Parathyroid adenoma (tissue), 2 donors: ENCODE data around the gene ANKS1A.

Experiments
- H2AFZ ChIP-seq: fragments of 300-600 bp; sonication (generic); one replicate; pipeline ENCODE4 v1.7.0; 2017; ENCODE audit warnings: antibody characterized with exemption, mild to moderate bottlenecking
- H3K27ac ChIP-seq: fragments of 300-600 bp; sonication (generic); one replicate; pipeline ENCODE4 v1.7.0; 2017
- H3K27me3 ChIP-seq: fragments of 300-600 bp; sonication (generic); one replicate; pipeline ENCODE4 v1.7.0; 2017; ENCODE audit warnings: low read length; ENCODE audit not compliant: control insufficient read depth, insufficient read depth
- H3K36me3 ChIP-seq: fragments of 300-600 bp; sonication (generic); one replicate; pipeline ENCODE4 v1.7.0; 2017; ENCODE audit warnings: low read length; ENCODE audit not compliant: control insufficient read depth, insufficient read depth
- H3K4me1 ChIP-seq: fragments of 300-600 bp; sonication (generic); one replicate; pipeline ENCODE4 v1.7.0; 2017; ENCODE audit warnings: control low read depth
- H3K4me2 ChIP-seq: fragments of 300-600 bp; sonication (generic); one replicate; pipeline ENCODE4 v1.7.0; 2017; ENCODE audit warnings: low read length
- H3K4me3 ChIP-seq: fragments of 300-600 bp; sonication (generic); one replicate; pipeline ENCODE4 v1.7.0; 2017; ENCODE audit warnings: low read depth, low read length
- H3K79me2 ChIP-seq: fragments of 300-600 bp; sonication (generic); one replicate; pipeline ENCODE4 v1.7.0; 2017; ENCODE audit warnings: control low read depth
- H3K9ac ChIP-seq: fragments of 300-600 bp; sonication (generic); one replicate; pipeline ENCODE4 v1.7.0; 2017; ENCODE audit warnings: mild to moderate bottlenecking
- H3K9me3 ChIP-seq: fragments of 300-600 bp; sonication (generic); one replicate; pipeline ENCODE4 v1.7.0; 2017; ENCODE audit warnings: low read length; ENCODE audit not compliant: control insufficient read depth
- CTCF ChIP-seq: fragments of 300-600 bp; sonication (generic); IDR thresholded peaks from one replicate; pipeline ENCODE4 v1.7.0; 2017; ENCODE audit warnings: antibody characterized with exemption, mild to moderate bottlenecking
- donor health status: primary hyperparathyroidism.

ANKS1A gene

GRCh38 chr6:35040398-35040797 is 151.3 kb downstream of the ANKS1A start:
- H3K9me3 ChIP-seq: no peaks in the 10 kb centered on the region
- no peak overlapping the region for H3K27ac ChIP-seq
- no peaks in the 10 kb centered on the region for H3K4me1 ChIP-seq
- peaks cover 5% of the 10 kb centered on the region for H3K79me2 ChIP-seq
- no peaks in the 10 kb centered on the region for H3K27me3 ChIP-seq
- no peak overlapping the region for H2AFZ ChIP-seq
- TF ChIP-seq CTCF: no peak
- H3K36me3 ChIP-seq: no peaks in the 10 kb centered on the region
- H3K4me3 ChIP-seq: no peak overlapping the region
- H3K9ac ChIP-seq: no peak overlapping the region
- no peak overlapping the region for H3K4me2 ChIP-seq

- no peaks in the 10 kb centered on the region for H3K27me3 ChIP-seq
- TF ChIP-seq CTCF: no peak
- H3K4me3 ChIP-seq: no peak overlapping the region
- H3K79me2 ChIP-seq: peaks cover 5% of the 10 kb centered on the region
- no peak overlapping the region for H3K27ac ChIP-seq
- H3K9me3 ChIP-seq: no peaks in the 10 kb centered on the region
- no peak overlapping the region for H3K9ac ChIP-seq
- H3K4me1 ChIP-seq: no peaks in the 10 kb centered on the region
- no peak overlapping the region for H2AFZ ChIP-seq
- no peaks in the 10 kb centered on the region for H3K36me3 ChIP-seq
- no peak overlapping the region for H3K4me2 ChIP-seq
Observed at GRCh38 chr6:35041086-35041861, 152.2 kb downstream of the ANKS1A start.

- no peaks in the 10 kb centered on the region for H3K4me1 ChIP-seq
- H3K4me2 ChIP-seq: no peak overlapping the region
- H3K9ac ChIP-seq: no peak overlapping the region
- H3K27ac ChIP-seq: no peak overlapping the region
- no peak for TF ChIP-seq CTCF
- peaks cover 3% of the 10 kb centered on the region for H3K79me2 ChIP-seq
- H3K9me3 ChIP-seq: no peaks in the 10 kb centered on the region
- no peaks in the 10 kb centered on the region for H3K27me3 ChIP-seq
- H3K4me3 ChIP-seq: no peak overlapping the region
- H2AFZ ChIP-seq: no peak overlapping the region
- no peaks in the 10 kb centered on the region for H3K36me3 ChIP-seq
Observed at GRCh38 chr6:35042031-35042815, 153.2 kb downstream of the ANKS1A start.

- H3K4me3 ChIP-seq: no peak overlapping the region
- H3K9me3 ChIP-seq: no peaks in the 10 kb centered on the region
- H3K9ac ChIP-seq: no peak overlapping the region
- peaks cover 2% of the 10 kb centered on the region for H3K79me2 ChIP-seq
- no peaks in the 10 kb centered on the region for H3K27me3 ChIP-seq
- H3K27ac ChIP-seq: peak overlapping the region; percentile 20
- TF ChIP-seq CTCF: no peak
- H3K4me2 ChIP-seq: no peak overlapping the region
- no peaks in the 10 kb centered on the region for H3K4me1 ChIP-seq
- H3K36me3 ChIP-seq: no peaks in the 10 kb centered on the region
- no peak overlapping the region for H2AFZ ChIP-seq
Observed at GRCh38 chr6:35043381-35044130, 154.5 kb downstream of the ANKS1A start.
